ENCODE results near the gene ZNF423. TPM values are rescaled to one million over a fixed set of nuclear protein-coding genes. Genes with fewer than 3 reads are reported as not detected.

ZNF423 gene
- total RNA-seq, 1 donor from 2014 or later: not detected

DNA sequence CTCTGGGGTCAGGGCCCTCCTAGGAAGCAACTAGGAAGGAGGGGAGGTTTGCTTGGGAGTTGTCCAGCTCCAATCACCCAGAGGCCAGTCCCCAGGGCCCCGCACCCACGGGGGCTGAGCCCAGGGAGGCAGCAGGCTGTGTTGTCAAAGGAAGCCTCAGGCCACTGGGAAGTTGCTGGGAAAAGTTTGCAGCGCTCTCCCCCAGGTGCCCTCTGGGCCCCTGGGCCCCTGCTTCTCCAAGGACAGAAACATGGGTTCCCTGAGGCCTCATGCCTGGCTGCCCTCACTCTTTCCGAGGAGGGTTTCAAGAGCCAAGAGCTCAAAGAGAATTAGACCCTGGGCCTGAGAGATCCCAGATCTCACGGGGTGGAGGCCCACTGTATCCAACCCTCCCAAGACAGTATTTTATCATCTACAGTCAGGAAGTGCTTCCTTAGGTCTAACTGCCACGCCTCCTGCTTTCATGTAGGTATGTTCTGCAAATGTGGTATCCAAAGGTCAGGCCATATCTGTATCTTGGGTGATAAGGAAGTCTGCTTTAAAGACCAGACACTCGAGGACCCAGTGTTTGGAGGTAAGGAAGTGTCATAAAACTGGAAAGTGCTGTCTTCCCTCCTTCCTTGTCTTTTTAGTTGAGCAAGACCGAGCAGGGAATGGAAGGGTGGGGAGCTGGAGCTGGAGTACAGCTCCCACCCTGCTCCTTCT, 44.2 kb upstream of the ZNF423 start:
- ATAC-seq (ENCODE audit: low read depth) (no peak), DNase-seq (no peak)
- Mint-ChIP-seq H3K4me3 (no peak overlapping the region), H3K36me3 (ENCODE audit: low read depth) (no peaks in the 10 kb centered on the region), H3K27ac (no peak overlapping the region), H3K4me1 (no peaks in the 10 kb centered on the region), H3K27me3 (peaks cover 2% of the 10 kb centered on the region), H3K9me3 (no peaks in the 10 kb centered on the region)
- TF ChIP-seq, protein P1, sequence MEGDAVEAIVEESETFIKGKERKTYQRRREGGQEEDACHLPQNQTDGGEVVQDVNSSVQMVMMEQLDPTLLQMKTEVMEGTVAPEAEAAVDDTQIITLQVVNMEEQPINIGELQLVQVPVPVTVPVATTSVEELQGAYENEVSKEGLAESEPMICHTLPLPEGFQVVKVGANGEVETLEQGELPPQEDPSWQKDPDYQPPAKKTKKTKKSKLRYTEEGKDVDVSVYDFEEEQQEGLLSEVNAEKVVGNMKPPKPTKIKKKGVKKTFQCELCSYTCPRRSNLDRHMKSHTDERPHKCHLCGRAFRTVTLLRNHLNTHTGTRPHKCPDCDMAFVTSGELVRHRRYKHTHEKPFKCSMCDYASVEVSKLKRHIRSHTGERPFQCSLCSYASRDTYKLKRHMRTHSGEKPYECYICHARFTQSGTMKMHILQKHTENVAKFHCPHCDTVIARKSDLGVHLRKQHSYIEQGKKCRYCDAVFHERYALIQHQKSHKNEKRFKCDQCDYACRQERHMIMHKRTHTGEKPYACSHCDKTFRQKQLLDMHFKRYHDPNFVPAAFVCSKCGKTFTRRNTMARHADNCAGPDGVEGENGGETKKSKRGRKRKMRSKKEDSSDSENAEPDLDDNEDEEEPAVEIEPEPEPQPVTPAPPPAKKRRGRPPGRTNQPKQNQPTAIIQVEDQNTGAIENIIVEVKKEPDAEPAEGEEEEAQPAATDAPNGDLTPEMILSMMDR (IDR thresholded peaks at IDR 0.05): no peak
- intact Hi-C loops (cut with micrococcal nuclease): no loop called here
- POLR2A ChIA-PET: no interaction called here
- CTCF ChIA-PET: no interaction called here

- intact Hi-C loops (cut with micrococcal nuclease): no loop called here
- POLR2A ChIA-PET: no interaction called here
Observed at GRCh38 chr16:49896447-49896964, 40.6 kb upstream of the ZNF423 start.

GRCh38 chr16:49890876-49891275, 35.0 kb upstream of the ZNF423 start:
- CTCF ChIA-PET: no interaction called here
- H3K4me3 Mint-ChIP-seq: no peak overlapping the region
- no peaks in the 10 kb centered on the region for H3K4me1 Mint-ChIP-seq
- POLR2A ChIA-PET: no interaction called here
- DNase-seq (no peak), ATAC-seq (ENCODE audit: low read depth) (no peak)
- H3K27me3 Mint-ChIP-seq: peaks cover 15% of the 10 kb centered on the region
- H3K36me3 Mint-ChIP-seq (ENCODE audit: low read depth): no peaks in the 10 kb centered on the region
- intact Hi-C loops (cut with micrococcal nuclease): no loop called here
- TF ChIP-seq, protein P1 (IDR thresholded peaks at IDR 0.05): no peak
- peaks cover 3% of the 10 kb centered on the region for H3K9me3 Mint-ChIP-seq
- H3K27ac Mint-ChIP-seq: no peak overlapping the region

More at GRCh38 chr16:49896447-49896964, 40.6 kb upstream of the ZNF423 start:
- Mint-ChIP-seq H3K27me3 (peaks cover 9% of the 10 kb centered on the region), H3K27ac (no peak overlapping the region), H3K4me3 (no peak overlapping the region), H3K36me3 (ENCODE audit: low read depth) (no peaks in the 10 kb centered on the region), H3K9me3 (no peaks in the 10 kb centered on the region), H3K4me1 (no peaks in the 10 kb centered on the region)
- ATAC-seq (ENCODE audit: low read depth): no peak
- CTCF ChIA-PET: no interaction called here
- TF ChIP-seq, protein P1 (IDR thresholded peaks at IDR 0.05): no peak
- no peak for DNase-seq

GRCh38 chr16:49889725-49890397, 33.9 kb upstream of the ZNF423 start:
- CTCF ChIA-PET: no interaction called here
- intact Hi-C loops (cut with micrococcal nuclease): no loop called here
- no peak for DNase-seq
- Mint-ChIP-seq H3K4me3 (no peak overlapping the region), H3K4me1 (no peaks in the 10 kb centered on the region), H3K36me3 (ENCODE audit: low read depth) (no peaks in the 10 kb centered on the region), H3K27me3 (peaks cover 13% of the 10 kb centered on the region), H3K27ac (no peak overlapping the region), H3K9me3 (peaks cover 3% of the 10 kb centered on the region)
- POLR2A ChIA-PET: no interaction called here
- ATAC-seq (ENCODE audit: low read depth): no peak
- TF ChIP-seq, protein P1 (IDR thresholded peaks at IDR 0.05): no peak

- peaks cover 13% of the 10 kb centered on the region for H3K27me3 Mint-ChIP-seq
- TF ChIP-seq, protein P1 (IDR thresholded peaks at IDR 0.05): no peak
- H3K4me1 Mint-ChIP-seq: no peaks in the 10 kb centered on the region
- ChIA-PET POLR2A (no interaction called here), CTCF (no interaction called here)
- H3K9me3 Mint-ChIP-seq: peaks cover 3% of the 10 kb centered on the region
- H3K36me3 Mint-ChIP-seq (ENCODE audit: low read depth): no peaks in the 10 kb centered on the region
- no peak overlapping the region for H3K27ac Mint-ChIP-seq
- ATAC-seq (ENCODE audit: low read depth) (no peak), DNase-seq (no peak)
- no peak overlapping the region for H3K4me3 Mint-ChIP-seq
- intact Hi-C loops (cut with micrococcal nuclease): no loop called here
Observed at GRCh38 chr16:49886554-49887094, 30.7 kb upstream of the ZNF423 start.

All from activated B cell treated with CpG ODN at 0.5 μM for 24 hours (primary cell).